Activated T-cell treated with anti-CD3 and anti-CD28 coated beads for 48 hours (primary cell): Measurements from ENCODE around the gene PLA2G6.

Experiments used
- DNase-seq: peaks from one replicate; pipeline ENCODE4 v3.0.0-alpha.2; 2020; ENCODE audit warnings: low read depth

The PLA2G6 gene

GRCh38 chr22:38214302-38215056 is 32.8 kb upstream of the PLA2G6 start:
- peak; percentile 56 for DNase-seq

GRCh38 chr22:38213990-38214301 is 32.3 kb upstream of the PLA2G6 start:
- DNase-seq, result no peak

GRCh38 chr22:38213319-38213989 is 31.8 kb upstream of the PLA2G6 start:
- no peak for DNase-seq

GRCh38 chr22:38212442-38212841 is 30.8 kb upstream of the PLA2G6 start:
- DNase-seq, result no peak

- no peak for DNase-seq
Measured at GRCh38 chr22:38211556-38211955, 29.9 kb upstream of the PLA2G6 start.

- no peak for DNase-seq
Measured at GRCh38 chr22:38208551-38208968, 26.9 kb upstream of the PLA2G6 start.

GRCh38 chr22:38207898-38208432 is 26.3 kb upstream of the PLA2G6 start:
- no peak for DNase-seq

- DNase-seq, result no peak
Measured at GRCh38 chr22:38205261-38206128, 23.9 kb upstream of the PLA2G6 start.

GRCh38 chr22:38204784-38205183 is 23.2 kb upstream of the PLA2G6 start:
- DNase-seq, result no peak

GRCh38 chr22:38203855-38204514 is 22.4 kb upstream of the PLA2G6 start:
- no peak for DNase-seq

GRCh38 chr22:38203090-38203810 is 21.6 kb upstream of the PLA2G6 start:
- DNase-seq, result no peak

- DNase-seq, result peak; percentile 56
Measured at GRCh38 chr22:38202437-38203089, 20.9 kb upstream of the PLA2G6 start.

GRCh38 chr22:38201711-38202436 is 20.2 kb upstream of the PLA2G6 start, which contains the start of gene MAFF:
MAFF (plus strand) TSS chr22:38201994; CDS start chr22:38213854, 11,860 bp downstream.
- DNase-seq, result peak; percentile 90

- no peak for DNase-seq
Measured at GRCh38 chr22:38201371-38201710, 19.7 kb upstream of the PLA2G6 start.

- no peak for DNase-seq
Measured at GRCh38 chr22:38199826-38200559, 18.4 kb upstream of the PLA2G6 start.

- DNase-seq, result no peak
Measured at GRCh38 chr22:38196791-38197419, 15.3 kb upstream of the PLA2G6 start.

GRCh38 chr22:38193580-38193979 is 11.9 kb upstream of the PLA2G6 start:
- DNase-seq, result no peak

- no peak for DNase-seq
Measured at GRCh38 chr22:38192475-38192863, 10.8 kb upstream of the PLA2G6 start.
